SK-N-SH (cell line): ENCODE measurements around the gene FAM107B.

Experiments used
- GABPA ChIP-seq: IDR thresholded peaks from 2 replicates; pipeline ENCODE4 v1.4.0; 2012; ENCODE audit warnings: low read depth, mild to moderate bottlenecking
- RAD21 ChIP-seq: IDR thresholded peaks from 2 replicates; pipeline ENCODE4 v1.6.1; 2012; ENCODE audit warnings: mild to moderate bottlenecking, low read length

GRCh38 chr10:14696821-14697220, 77.9 kb downstream of the FAM107B start:
- TF ChIP-seq GABPA (no peak), RAD21 (no peak)
